GM12892 (cell line): ENCODE results near the gene NELL1.
A peak's percentile ranks its signal among the peaks of the same experiment; 100 is the strongest.

Experiments
- DNase-seq: peaks from one replicate; pipeline ENCODE4 v3.0.0; 2011; ENCODE audit not compliant: insufficient read length
- FAIRE-seq: peaks from 2 replicates; lab custom pipeline; 2011; peaks lifted over from hg19 to GRCh38; lab: Jason Lieb, UNC
- POLR2A ChIP-seq: IDR thresholded peaks from 2 replicates; pipeline ENCODE4 v1.6.1; 2011; ENCODE audit warnings: low read depth, low read length, control low read depth
- POLR2AphosphoS5 ChIP-seq: IDR thresholded peaks from 2 replicates; pipeline ENCODE4 v1.6.1; 2011; ENCODE audit warnings: low read depth, low read length, control low read depth
- TAF1 ChIP-seq: IDR thresholded peaks from 2 replicates; pipeline ENCODE4 v1.6.1; 2011; ENCODE audit warnings: low read depth, mild to moderate bottlenecking, control low read depth, low read length, borderline replicate concordance

NELL1 gene

GRCh38 chr11:20775331-20775730 lies 105.9 kb downstream of the NELL1 start:
- no peak for FAIRE-seq
- TF ChIP-seq TAF1 (no peak), POLR2A (no peak), POLR2AphosphoS5 (no peak)
- no peak for DNase-seq

DNA sequence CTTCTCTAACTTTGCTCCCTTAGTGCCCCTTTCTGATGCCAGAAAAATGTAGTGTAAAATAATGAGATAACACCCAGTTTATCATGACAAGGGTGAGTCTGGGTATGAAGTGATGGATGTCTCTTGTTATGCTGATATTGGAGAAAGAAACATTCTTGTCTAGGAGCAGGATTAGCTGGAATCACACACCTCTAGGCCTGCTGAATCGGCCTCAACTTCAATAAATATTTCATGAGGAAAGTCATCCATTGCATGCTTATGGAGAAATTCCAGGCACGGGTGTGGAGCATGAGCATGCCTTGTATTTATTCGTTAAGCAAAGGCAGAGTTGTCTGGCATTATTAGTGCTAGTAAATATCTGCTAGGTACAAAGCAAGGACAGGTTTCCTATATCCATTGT lies 113.4 kb downstream of the NELL1 start:
- FAIRE-seq (no peak), DNase-seq (no peak)
- TF ChIP-seq TAF1 (no peak), POLR2A (no peak), POLR2AphosphoS5 (no peak)

- no peak for FAIRE-seq
- DNase-seq = no peak
- TF ChIP-seq POLR2A = no peak
- no peak for TF ChIP-seq POLR2AphosphoS5
- no peak for TF ChIP-seq TAF1
These were observed 113.8 kb downstream of the NELL1 start for GRCh38 chr11:20783220-20783619.

DNA sequence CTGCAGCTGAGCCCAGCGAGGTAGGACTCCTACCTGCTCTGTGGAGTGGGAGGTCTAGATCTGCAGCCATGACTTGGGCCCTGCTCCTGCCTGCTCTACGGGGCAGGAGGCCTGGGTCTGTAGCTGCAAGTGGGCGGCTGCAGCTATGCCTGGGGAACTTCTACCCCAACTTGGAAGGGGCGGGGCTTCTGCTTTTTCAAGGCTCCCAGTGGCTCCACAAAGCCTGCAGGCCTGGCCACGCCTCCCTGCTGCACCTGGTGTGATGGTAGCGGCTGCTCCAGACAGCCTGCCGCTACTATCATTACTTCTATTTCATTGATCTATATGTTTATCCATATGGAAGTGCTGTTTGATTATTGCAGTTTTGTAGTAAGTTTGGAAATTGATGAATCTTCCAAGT lies 121.2 kb downstream of the NELL1 start:
- FAIRE-seq (no peak), DNase-seq (no peak)
- TF ChIP-seq POLR2A (no peak), TAF1 (no peak), POLR2AphosphoS5 (no peak)

DNA sequence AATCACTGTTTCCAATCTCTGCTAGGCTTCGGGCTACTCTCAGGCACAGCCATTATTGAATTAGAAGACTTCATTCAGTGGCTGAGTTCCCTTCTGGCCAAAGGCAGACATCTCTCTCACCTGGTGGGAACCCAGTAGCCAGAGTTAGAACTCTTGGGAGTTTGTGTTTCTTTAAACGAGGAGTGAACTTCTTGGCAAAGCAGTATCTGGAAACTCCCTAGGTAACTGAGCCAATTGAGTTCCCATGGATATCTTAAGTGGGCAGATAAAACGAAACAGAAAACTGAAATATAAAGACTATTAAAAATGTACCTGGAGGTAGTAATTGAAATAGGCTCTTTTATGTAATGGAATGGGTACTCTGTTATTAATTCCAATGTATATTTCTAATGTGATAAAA lies 125.6 kb downstream of the NELL1 start:
- DNase-seq = no peak
- TF ChIP-seq POLR2A (no peak), POLR2AphosphoS5 (no peak), TAF1 (no peak)
- no peak for FAIRE-seq

- TF ChIP-seq POLR2AphosphoS5 = no peak
- no peak for TF ChIP-seq TAF1
- no peak for TF ChIP-seq POLR2A
- FAIRE-seq (no peak), DNase-seq (no peak)
These were observed 138.9 kb downstream of the NELL1 start for GRCh38 chr11:20808328-20808727.

DNA sequence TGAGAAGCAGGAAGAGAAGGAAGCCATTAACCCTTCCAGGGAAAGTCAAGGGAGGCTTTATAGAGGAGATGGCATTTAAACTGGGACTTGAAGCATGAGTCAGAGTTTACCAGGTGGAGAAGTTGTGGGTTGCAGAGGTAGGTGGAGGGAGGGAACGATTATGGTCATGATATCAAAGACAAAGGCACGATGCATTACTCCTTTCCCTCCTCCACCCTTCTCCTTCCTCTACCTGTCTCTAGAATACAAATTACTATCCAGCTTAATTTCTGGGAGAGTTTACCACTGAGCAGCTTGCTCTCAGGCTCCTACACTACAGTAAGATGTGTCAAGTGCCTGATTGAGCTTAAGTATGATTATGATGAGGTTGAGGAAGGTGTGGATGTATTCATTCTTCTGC lies 151.7 kb downstream of the NELL1 start:
- FAIRE-seq (peak; percentile 14), DNase-seq (no peak)
- no peak for TF ChIP-seq POLR2AphosphoS5
- no peak for TF ChIP-seq POLR2A
- TF ChIP-seq TAF1 = no peak

DNA sequence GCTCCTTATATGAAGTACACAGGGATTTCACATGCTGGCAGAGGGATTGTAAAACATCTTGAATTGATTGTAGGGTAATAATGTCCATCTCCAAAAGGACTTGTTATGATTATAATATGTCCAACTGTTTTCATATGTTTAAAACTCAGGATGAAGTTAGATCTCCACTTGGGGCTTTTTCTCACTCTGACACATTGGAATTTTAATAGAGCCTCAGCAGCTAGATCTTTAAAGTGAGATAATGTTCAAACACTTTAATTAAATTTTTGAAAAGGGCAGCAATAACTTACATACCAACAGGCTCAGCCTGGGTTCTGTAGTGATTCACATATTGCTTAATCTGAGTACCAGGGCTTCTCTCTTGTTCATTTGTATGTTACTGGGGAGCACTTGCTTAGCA lies 152.1 kb downstream of the NELL1 start:
- FAIRE-seq (no peak), DNase-seq (no peak)
- TF ChIP-seq TAF1 (no peak), POLR2A (no peak), POLR2AphosphoS5 (no peak)

DNA sequence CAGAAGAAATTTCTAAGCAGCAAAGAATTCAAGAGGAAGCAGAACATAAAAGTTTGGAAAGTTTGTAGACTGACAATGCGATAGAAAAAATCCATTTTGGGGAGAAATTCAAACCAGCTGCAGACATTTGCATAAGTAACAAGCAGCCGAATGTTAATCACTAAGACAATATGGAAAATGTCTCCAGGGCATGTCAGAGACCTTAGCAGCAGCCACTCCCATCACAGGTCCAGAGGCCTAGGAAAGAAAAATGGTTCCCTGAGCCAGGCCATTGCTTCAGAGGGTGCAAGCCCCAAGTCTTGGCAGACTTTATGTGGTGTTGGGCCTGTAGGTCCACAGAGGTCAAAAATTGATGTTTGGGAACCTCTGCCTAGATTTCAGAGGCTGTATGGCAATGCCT lies 155.4 kb downstream of the NELL1 start:
- TF ChIP-seq TAF1 (no peak), POLR2A (no peak), POLR2AphosphoS5 (no peak)
- no peak for DNase-seq
- FAIRE-seq = no peak

DNA sequence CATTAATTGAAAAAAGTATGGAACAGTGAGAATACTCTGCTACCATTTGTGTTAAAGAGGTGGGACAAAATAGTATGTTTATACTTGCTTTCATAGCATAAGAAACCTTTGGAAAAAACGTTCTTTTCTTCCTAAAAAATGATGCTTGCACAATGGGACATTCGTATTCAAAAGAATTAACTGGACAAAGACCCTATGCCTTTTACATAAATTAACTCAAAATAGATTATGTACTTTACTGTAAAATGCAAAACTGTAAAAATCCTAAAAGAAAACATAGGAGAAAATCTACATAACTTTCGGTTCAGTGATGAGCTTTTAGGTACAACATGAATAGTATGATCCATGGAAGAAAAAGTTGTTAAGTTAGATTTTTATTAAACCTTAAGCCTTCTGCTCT lies 166.2 kb downstream of the NELL1 start:
- DNase-seq = no peak
- no peak for FAIRE-seq
- TF ChIP-seq POLR2AphosphoS5 = no peak
- no peak for TF ChIP-seq TAF1
- no peak for TF ChIP-seq POLR2A

GRCh38 chr11:20839231-20839630 lies 169.8 kb downstream of the NELL1 start:
- FAIRE-seq = no peak
- no peak for TF ChIP-seq POLR2AphosphoS5
- TF ChIP-seq TAF1 = no peak
- no peak for DNase-seq

DNA sequence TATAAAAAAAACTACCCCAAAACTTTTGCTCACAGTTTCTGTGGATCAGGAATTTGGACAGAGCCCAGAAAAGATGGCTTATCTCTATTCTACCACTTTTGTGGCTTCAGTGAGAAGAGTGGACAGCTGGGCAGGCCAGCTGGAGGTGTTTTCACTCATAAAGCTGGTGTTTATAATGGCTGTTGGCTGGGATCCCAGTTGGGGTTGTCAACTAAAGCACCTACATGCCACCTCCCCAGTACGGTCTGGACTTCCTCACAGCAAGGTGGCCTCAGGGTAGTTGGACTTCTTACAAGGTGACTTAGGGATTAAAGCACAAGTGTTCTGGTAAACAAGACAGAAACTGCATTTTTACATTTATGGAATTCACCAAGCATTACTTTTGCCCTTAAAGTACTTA lies 171.0 kb downstream of the NELL1 start:
- FAIRE-seq = no peak
- DNase-seq = no peak
- TF ChIP-seq POLR2A = no peak
- TF ChIP-seq POLR2AphosphoS5 = no peak
- TF ChIP-seq TAF1 = no peak

- FAIRE-seq = peak; percentile 17
These were observed 174.8 kb downstream of the NELL1 start for GRCh38 chr11:20844216-20844615.

More at GRCh38 chr11:20844216-20844615, 174.8 kb downstream of the NELL1 start:
- DNase-seq = no peak
- TF ChIP-seq POLR2AphosphoS5 (no peak), POLR2A (no peak), TAF1 (no peak)
